ENCODE measurements around the gene FOXI2. TPM values are rescaled to one million over a fixed set of nuclear protein-coding genes. Genes with fewer than 3 reads are reported as not detected.

FOXI2 gene
- total RNA-seq, 1 donor from 2014 or later: not detected

- no peak overlapping the region for H3K4me2 ChIP-seq (ENCODE audit: low read length)
These were observed 1.8 kb downstream of the FOXI2 start for GRCh38 chr10:127738512-127739424.

DNA sequence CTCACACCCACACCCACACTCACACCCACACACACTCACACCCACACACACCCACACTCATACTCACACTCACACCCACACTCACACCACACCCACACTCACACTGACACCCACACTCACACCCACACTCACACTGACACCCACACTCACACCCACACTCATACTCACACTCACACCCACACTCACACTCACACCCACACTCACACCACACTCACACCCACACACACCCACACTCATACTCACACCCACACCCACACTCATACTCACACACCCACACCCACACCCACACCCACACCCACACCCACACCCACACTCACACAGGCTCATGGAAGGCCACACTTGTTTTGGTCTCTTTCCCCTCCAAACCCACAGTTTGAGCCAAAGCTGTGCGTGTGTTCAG is 2.9 kb downstream of the FOXI2 start:
- Histone ChIP-seq H2AFZ (ENCODE audit: low read depth, low read length) (no peak overlapping the region), H3K79me2 (ENCODE audit: insufficient read depth, low read length) (no peaks in the 10 kb centered on the region), H3K36me3 (ENCODE audit: insufficient read depth, low read length) (no peaks in the 10 kb centered on the region), H3K4me2 (ENCODE audit: low read length) (no peak overlapping the region), H3K4me3 (ENCODE audit: insufficient read depth, low read depth, low read length) (no peak overlapping the region), H3K4me1 (ENCODE audit: insufficient read depth, low read length) (no peaks in the 10 kb centered on the region), H3K27me3 (ENCODE audit: insufficient read depth, low read length) (peaks cover 27% of the 10 kb centered on the region), H3K9me3 (ENCODE audit: insufficient read depth, low read depth, low read length) (no peaks in the 10 kb centered on the region), H3K27ac (ENCODE audit: low read depth, low read length) (no peak overlapping the region), H3K9ac (ENCODE audit: low read length) (no peak overlapping the region), H4K20me1 (ENCODE audit: insufficient read depth, low read length) (no peaks in the 10 kb centered on the region)
- H3K27ac Mint-ChIP-seq (ENCODE audit: unreplicated experiment): no peak overlapping the region
- FAIRE-seq (no peak), DNase-seq (ENCODE audit: low read depth) (no peak)
- peaks cover 4% of the 10 kb centered on the region for H3K4me1 Mint-ChIP-seq (ENCODE audit: low read depth, unreplicated experiment)
- H3K36me3 Mint-ChIP-seq (ENCODE audit: low read depth, unreplicated experiment): no peaks in the 10 kb centered on the region
- H3K27me3 Mint-ChIP-seq (ENCODE audit: low read depth, unreplicated experiment): peaks cover 60% of the 10 kb centered on the region
- no peak overlapping the region for H3K4me3 Mint-ChIP-seq (ENCODE audit: unreplicated experiment)
- H3K9me3 Mint-ChIP-seq (ENCODE audit: unreplicated experiment): no peaks in the 10 kb centered on the region
- TF ChIP-seq, protein P1, sequence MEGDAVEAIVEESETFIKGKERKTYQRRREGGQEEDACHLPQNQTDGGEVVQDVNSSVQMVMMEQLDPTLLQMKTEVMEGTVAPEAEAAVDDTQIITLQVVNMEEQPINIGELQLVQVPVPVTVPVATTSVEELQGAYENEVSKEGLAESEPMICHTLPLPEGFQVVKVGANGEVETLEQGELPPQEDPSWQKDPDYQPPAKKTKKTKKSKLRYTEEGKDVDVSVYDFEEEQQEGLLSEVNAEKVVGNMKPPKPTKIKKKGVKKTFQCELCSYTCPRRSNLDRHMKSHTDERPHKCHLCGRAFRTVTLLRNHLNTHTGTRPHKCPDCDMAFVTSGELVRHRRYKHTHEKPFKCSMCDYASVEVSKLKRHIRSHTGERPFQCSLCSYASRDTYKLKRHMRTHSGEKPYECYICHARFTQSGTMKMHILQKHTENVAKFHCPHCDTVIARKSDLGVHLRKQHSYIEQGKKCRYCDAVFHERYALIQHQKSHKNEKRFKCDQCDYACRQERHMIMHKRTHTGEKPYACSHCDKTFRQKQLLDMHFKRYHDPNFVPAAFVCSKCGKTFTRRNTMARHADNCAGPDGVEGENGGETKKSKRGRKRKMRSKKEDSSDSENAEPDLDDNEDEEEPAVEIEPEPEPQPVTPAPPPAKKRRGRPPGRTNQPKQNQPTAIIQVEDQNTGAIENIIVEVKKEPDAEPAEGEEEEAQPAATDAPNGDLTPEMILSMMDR (IDR thresholded peaks at IDR 0.05; ENCODE audit: insufficient read depth, low read depth, low read length): no peak
- no peak for TF ChIP-seq EZH2 (IDR thresholded peaks at IDR 0.05; ENCODE audit: insufficient read depth, low read length)

More at GRCh38 chr10:127738512-127739424, 1.8 kb downstream of the FOXI2 start:
- Mint-ChIP-seq H3K27ac (ENCODE audit: unreplicated experiment) (no peak overlapping the region), H3K36me3 (ENCODE audit: low read depth, unreplicated experiment) (no peaks in the 10 kb centered on the region), H3K9me3 (ENCODE audit: unreplicated experiment) (no peaks in the 10 kb centered on the region), H3K4me3 (ENCODE audit: unreplicated experiment) (no peak overlapping the region), H3K27me3 (ENCODE audit: low read depth, unreplicated experiment) (peaks cover 61% of the 10 kb centered on the region), H3K4me1 (ENCODE audit: low read depth, unreplicated experiment) (peaks cover 4% of the 10 kb centered on the region)
- no peaks in the 10 kb centered on the region for H3K36me3 ChIP-seq (ENCODE audit: insufficient read depth, low read length)
- no peak overlapping the region for H3K9ac ChIP-seq (ENCODE audit: low read length)
- H3K4me1 ChIP-seq (ENCODE audit: insufficient read depth, low read length): no peaks in the 10 kb centered on the region
- FAIRE-seq (no peak), DNase-seq (ENCODE audit: low read depth) (no peak)
- H3K27me3 ChIP-seq (ENCODE audit: insufficient read depth, low read length): peaks cover 35% of the 10 kb centered on the region
- H3K9me3 ChIP-seq (ENCODE audit: insufficient read depth, low read depth, low read length): no peaks in the 10 kb centered on the region
- TF ChIP-seq, protein P1 (IDR thresholded peaks at IDR 0.05; ENCODE audit: insufficient read depth, low read depth, low read length): no peak
- peak; percentile 71 for TF ChIP-seq EZH2 (IDR thresholded peaks at IDR 0.05; ENCODE audit: insufficient read depth, low read length)
- H3K27ac ChIP-seq (ENCODE audit: low read depth, low read length): no peak overlapping the region
- no peak overlapping the region for H3K4me3 ChIP-seq (ENCODE audit: insufficient read depth, low read depth, low read length)
- no peak overlapping the region for H2AFZ ChIP-seq (ENCODE audit: low read depth, low read length)
- H4K20me1 ChIP-seq (ENCODE audit: insufficient read depth, low read length): no peaks in the 10 kb centered on the region
- H3K79me2 ChIP-seq (ENCODE audit: insufficient read depth, low read length): no peaks in the 10 kb centered on the region

- DNase-seq (ENCODE audit: low read depth) (no peak), FAIRE-seq (no peak)
- H3K36me3 ChIP-seq (ENCODE audit: insufficient read depth, low read length): no peaks in the 10 kb centered on the region
- no peak overlapping the region for H3K9ac ChIP-seq (ENCODE audit: low read length)
- no peak overlapping the region for H3K27ac ChIP-seq (ENCODE audit: low read depth, low read length)
- H3K79me2 ChIP-seq (ENCODE audit: insufficient read depth, low read length): no peaks in the 10 kb centered on the region
- H3K4me2 ChIP-seq (ENCODE audit: low read length): no peak overlapping the region
- TF ChIP-seq, protein P1 (IDR thresholded peaks at IDR 0.05; ENCODE audit: insufficient read depth, low read depth, low read length): no peak
- no peak for TF ChIP-seq EZH2 (IDR thresholded peaks at IDR 0.05; ENCODE audit: insufficient read depth, low read length)
- Mint-ChIP-seq H3K4me1 (ENCODE audit: low read depth, unreplicated experiment) (peaks cover 4% of the 10 kb centered on the region), H3K36me3 (ENCODE audit: low read depth, unreplicated experiment) (no peaks in the 10 kb centered on the region), H3K9me3 (ENCODE audit: unreplicated experiment) (no peaks in the 10 kb centered on the region), H3K4me3 (ENCODE audit: unreplicated experiment) (no peak overlapping the region), H3K27ac (ENCODE audit: unreplicated experiment) (no peak overlapping the region), H3K27me3 (ENCODE audit: low read depth, unreplicated experiment) (peaks cover 59% of the 10 kb centered on the region)
- no peak overlapping the region for H3K4me3 ChIP-seq (ENCODE audit: insufficient read depth, low read depth, low read length)
- H4K20me1 ChIP-seq (ENCODE audit: insufficient read depth, low read length): no peaks in the 10 kb centered on the region
- no peaks in the 10 kb centered on the region for H3K9me3 ChIP-seq (ENCODE audit: insufficient read depth, low read depth, low read length)
- H3K27me3 ChIP-seq (ENCODE audit: insufficient read depth, low read length): peaks cover 20% of the 10 kb centered on the region
- H3K4me1 ChIP-seq (ENCODE audit: insufficient read depth, low read length): no peaks in the 10 kb centered on the region
- H2AFZ ChIP-seq (ENCODE audit: low read depth, low read length): no peak overlapping the region
These were observed 3.6 kb downstream of the FOXI2 start for GRCh38 chr10:127740596-127740995.
